ENCODE measurements around the gene CCSER2.
"Not testable (repeated sequence)": the region's sequence is repeated elsewhere in the genome, so short reads cannot be mapped to it uniquely, and the experiment has no call there.

The CCSER2 gene

GRCh38 chr10:84302223-84302622 is 26.2 kb upstream of the CCSER2 start:
- DNase-seq = no peak
- peak in 1 of 2 donors; percentile 10 for ATAC-seq (replicated peaks)
- Mint-ChIP-seq H3K9me3 (peaks cover 2 to 4% of the 10 kb centered on the region in 2 donors), H3K27ac (no peak overlapping the region), H3K4me3 (no peak overlapping the region), H3K27me3 (peaks cover 29 to 53% of the 10 kb centered on the region in 2 donors), H3K4me1 (peaks cover 1 to 7% of the 10 kb centered on the region in 2 donors), H3K36me3 (no peaks in the 10 kb centered on the region)

- peaks cover 34 to 41% of the 10 kb centered on the region in 2 donors for H3K27me3 Mint-ChIP-seq
- no peak overlapping the region for H3K27ac Mint-ChIP-seq
- DNase-seq (no peak), ATAC-seq (replicated peaks) (no peak)
- peaks cover 10 to 15% of the 10 kb centered on the region in 2 donors for H3K4me1 Mint-ChIP-seq
- no peaks in the 10 kb centered on the region for H3K36me3 Mint-ChIP-seq
- H3K4me3 Mint-ChIP-seq = no peak overlapping the region
- H3K9me3 Mint-ChIP-seq = peaks cover 3 to 4% of the 10 kb centered on the region in 2 donors
Observed at GRCh38 chr10:84306751-84307384, 21.5 kb upstream of the CCSER2 start.

GRCh38 chr10:84308021-84308420 is 20.4 kb upstream of the CCSER2 start:
- H3K36me3 Mint-ChIP-seq = no peaks in the 10 kb centered on the region

GRCh38 chr10:84308481-84309304 is 19.7 kb upstream of the CCSER2 start:
- H3K27ac Mint-ChIP-seq = no peak overlapping the region

More at GRCh38 chr10:84308021-84308420, 20.4 kb upstream of the CCSER2 start:
- H3K9me3 Mint-ChIP-seq = peaks cover 4% of the 10 kb centered on the region in 2 donors
- H3K4me1 Mint-ChIP-seq = peaks cover 10 to 15% of the 10 kb centered on the region in 2 donors
- H3K27me3 Mint-ChIP-seq = peaks cover 24 to 34% of the 10 kb centered on the region in 2 donors
- ATAC-seq (replicated peaks) = no peak
- DNase-seq = no peak
- no peak overlapping the region for H3K27ac Mint-ChIP-seq
- H3K4me3 Mint-ChIP-seq = no peak overlapping the region

GRCh38 chr10:84310470-84310869 is 17.9 kb upstream of the CCSER2 start:
- DNase-seq (no peak), ATAC-seq (replicated peaks) (no peak)
- Mint-ChIP-seq H3K27ac (no peak overlapping the region), H3K27me3 (peaks cover 20 to 23% of the 10 kb centered on the region in 2 donors), H3K4me1 (peaks cover 17 to 25% of the 10 kb centered on the region in 2 donors), H3K9me3 (peaks cover 3 to 4% of the 10 kb centered on the region in 2 donors), H3K36me3 (no peaks in the 10 kb centered on the region), H3K4me3 (no peak overlapping the region)

More at GRCh38 chr10:84308481-84309304, 19.7 kb upstream of the CCSER2 start:
- Mint-ChIP-seq H3K9me3 (peaks cover 4% of the 10 kb centered on the region in 2 donors), H3K4me3 (peak overlapping the region in 1 of 2 donors; percentile 45), H3K4me1 (peaks cover 10 to 15% of the 10 kb centered on the region in 2 donors), H3K27me3 (peaks cover 24 to 33% of the 10 kb centered on the region in 2 donors), H3K36me3 (no peaks in the 10 kb centered on the region)
- ATAC-seq (replicated peaks) (peak; percentile 58 to 83), DNase-seq (no peak)

- Mint-ChIP-seq H3K4me3 (no peak overlapping the region), H3K9me3 (peaks cover 0 to 3% of the 10 kb centered on the region in 2 donors), H3K4me1 (peaks cover 17 to 28% of the 10 kb centered on the region in 2 donors), H3K36me3 (no peaks in the 10 kb centered on the region), H3K27me3 (peaks cover 14 to 18% of the 10 kb centered on the region in 2 donors), H3K27ac (no peak overlapping the region)
- DNase-seq = no peak
- ATAC-seq (replicated peaks) = no peak
Observed at GRCh38 chr10:84311576-84311975, 16.8 kb upstream of the CCSER2 start.

- H3K36me3 Mint-ChIP-seq = no peaks in the 10 kb centered on the region
- H3K4me1 Mint-ChIP-seq = peaks cover 18 to 23% of the 10 kb centered on the region in 2 donors
- H3K9me3 Mint-ChIP-seq = peaks cover 0 to 3% of the 10 kb centered on the region in 2 donors
- DNase-seq (no peak), ATAC-seq (replicated peaks) (no peak)
- H3K27me3 Mint-ChIP-seq = peaks cover 12 to 14% of the 10 kb centered on the region in 2 donors
- no peak overlapping the region for H3K4me3 Mint-ChIP-seq
- H3K27ac Mint-ChIP-seq = no peak overlapping the region
Observed at GRCh38 chr10:84312816-84313215, 15.6 kb upstream of the CCSER2 start.

- Mint-ChIP-seq H3K4me3 (no peak overlapping the region), H3K27me3 (peaks cover 4 to 6% of the 10 kb centered on the region in 2 donors), H3K4me1 (peaks cover 10 to 15% of the 10 kb centered on the region in 2 donors), H3K9me3 (peaks cover 0 to 3% of the 10 kb centered on the region in 2 donors), H3K27ac (peak overlapping the region; percentile 42), H3K36me3 (no peaks in the 10 kb centered on the region)
- ATAC-seq (replicated peaks) (peak; percentile 63 to 69), DNase-seq (no peak)
Observed at GRCh38 chr10:84314275-84314674, 14.1 kb upstream of the CCSER2 start.

- no peaks in the 10 kb centered on the region for H3K9me3 Mint-ChIP-seq
Observed at GRCh38 chr10:84317174-84317573, 11.2 kb upstream of the CCSER2 start.

GRCh38 chr10:84321902-84322301 is 6.5 kb upstream of the CCSER2 start:
- peaks cover 6 to 17% of the 10 kb centered on the region in 2 donors for H3K27me3 Mint-ChIP-seq
- no peak for ATAC-seq (replicated peaks)

More at GRCh38 chr10:84317174-84317573, 11.2 kb upstream of the CCSER2 start:
- no peak overlapping the region for H3K4me3 Mint-ChIP-seq
- H3K27me3 Mint-ChIP-seq = peaks cover 5 to 11% of the 10 kb centered on the region in 2 donors
- DNase-seq (no peak), ATAC-seq (replicated peaks) (peak in 1 of 2 donors; percentile 36)
- no peak overlapping the region for H3K27ac Mint-ChIP-seq
- peaks cover 10 to 15% of the 10 kb centered on the region in 2 donors for H3K4me1 Mint-ChIP-seq
- no peaks in the 10 kb centered on the region for H3K36me3 Mint-ChIP-seq

GRCh38 chr10:84323566-84323965 is 4.8 kb upstream of the CCSER2 start:
- peaks cover 6 to 17% of the 10 kb centered on the region in 2 donors for H3K27me3 Mint-ChIP-seq
- ATAC-seq (replicated peaks) = not testable (repeated sequence)

More at GRCh38 chr10:84321902-84322301, 6.5 kb upstream of the CCSER2 start:
- Mint-ChIP-seq H3K9me3 (peaks cover 0 to 2% of the 10 kb centered on the region in 2 donors), H3K4me1 (no peaks in the 10 kb centered on the region), H3K27ac (no peak overlapping the region), H3K36me3 (no peaks in the 10 kb centered on the region), H3K4me3 (no peak overlapping the region)
- DNase-seq = no peak

GRCh38 chr10:84326995-84327394 is 1.4 kb upstream of the CCSER2 start:
- H3K4me1 Mint-ChIP-seq = peaks cover 18 to 33% of the 10 kb centered on the region in 2 donors
- H3K27ac Mint-ChIP-seq; H3K27me3 Mint-ChIP-seq; ATAC-seq (replicated peaks); H3K9me3 Mint-ChIP-seq; DNase-seq; H3K4me3 Mint-ChIP-seq: not testable (repeated sequence)
- peaks cover 15 to 16% of the 10 kb centered on the region in 2 donors for H3K36me3 Mint-ChIP-seq

More at GRCh38 chr10:84323566-84323965, 4.8 kb upstream of the CCSER2 start:
- DNase-seq, H3K36me3 Mint-ChIP-seq, H3K27ac Mint-ChIP-seq, H3K4me3 Mint-ChIP-seq, H3K9me3 Mint-ChIP-seq: not testable (repeated sequence)
- H3K4me1 Mint-ChIP-seq = peaks cover 2 to 11% of the 10 kb centered on the region in 2 donors

GRCh38 chr10:84329196-84329611 is 815 bp downstream of the CCSER2 start:
- Mint-ChIP-seq H3K9me3 (no peaks in the 10 kb centered on the region), H3K4me1 (peaks cover 27 to 44% of the 10 kb centered on the region in 2 donors), H3K4me3 (peak overlapping the region; percentile 92 to 95), H3K27me3 (peaks cover 0 to 4% of the 10 kb centered on the region in 2 donors), H3K36me3 (peaks cover 15 to 16% of the 10 kb centered on the region in 2 donors), H3K27ac (peak overlapping the region; percentile 98)
- ATAC-seq (replicated peaks) = peak; percentile 60 to 61
- peak; percentile 57 for DNase-seq

GRCh38 chr10:84329986-84330651 is 1.7 kb downstream of the CCSER2 start:
- DNase-seq (no peak), ATAC-seq (replicated peaks) (no peak)
- Mint-ChIP-seq H3K27ac (peak overlapping the region; percentile 98), H3K27me3 (peaks cover 0 to 4% of the 10 kb centered on the region in 2 donors), H3K4me1 (peaks cover 31 to 53% of the 10 kb centered on the region in 2 donors), H3K36me3 (peaks cover 16 to 19% of the 10 kb centered on the region in 2 donors), H3K9me3 (no peaks in the 10 kb centered on the region), H3K4me3 (peak overlapping the region; percentile 92 to 95)

Data from stimulated activated naive B cell treated with anti-CD40 and anti-IgM and Interleukin-4, amounts not matched to agents 10 μg/mL and 1 μg/mL and 100 μg/mL, for 72 hours (primary cell).